Measurements from ENCODE around the gene PEX11B. TPM values are rescaled to one million over a fixed set of nuclear protein-coding genes. Genes with fewer than 3 reads are reported as not detected.

PEX11B gene
- total RNA-seq, 1 experiment from 2014 or later, result 36.2 TPM

DNA sequence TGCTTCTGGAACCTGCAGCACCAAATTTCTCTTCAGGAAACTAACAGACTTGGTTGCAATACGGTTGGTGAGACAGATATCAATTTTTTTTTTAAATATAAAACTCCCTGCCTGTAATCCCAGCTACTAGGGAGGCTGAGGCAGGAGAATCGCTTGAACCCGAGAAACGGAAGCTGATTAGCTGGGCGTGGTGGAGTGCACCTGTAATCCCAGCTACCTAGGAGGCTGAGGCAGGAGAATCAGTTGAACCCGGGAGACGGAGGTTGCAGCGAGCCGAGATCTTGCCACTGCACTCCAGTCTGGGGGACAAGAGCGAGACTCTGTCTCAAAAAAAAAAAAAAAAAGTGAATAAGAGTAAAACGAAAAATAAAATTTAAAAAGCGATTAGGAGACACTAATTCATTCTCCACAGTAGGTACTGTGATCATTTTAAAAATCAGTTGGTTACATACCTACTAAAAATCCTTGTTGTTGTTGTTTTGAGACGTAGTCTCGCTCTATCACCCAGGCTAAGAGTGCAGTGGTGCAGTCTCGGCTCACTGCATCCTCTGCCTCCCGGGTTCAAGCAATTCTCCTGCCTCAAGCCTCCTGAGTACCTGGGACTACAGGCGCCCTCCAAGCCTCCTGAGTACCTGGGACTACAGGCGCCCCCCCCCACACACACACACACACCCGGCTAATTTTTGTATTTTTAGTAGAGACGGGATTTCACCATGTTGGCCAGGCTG, 9.6 kb upstream of the PEX11B start:
- no peaks in the 10 kb centered on the region for H3K27me3 Mint-ChIP-seq (ENCODE audit: insufficient read depth, unreplicated experiment)
- no peaks in the 10 kb centered on the region for H3K9me3 Mint-ChIP-seq (ENCODE audit: unreplicated experiment)
- TF ChIP-seq CTCF (IDR thresholded peaks at IDR 0.05; ENCODE audit: unreplicated experiment), result no peak
- H3K4me1 Mint-ChIP-seq (ENCODE audit: insufficient read depth, unreplicated experiment), result peaks cover 14% of the 10 kb centered on the region
- CTCF ChIA-PET, result interaction anchor here (0.8 to 3.1 kb wide), 15 partner anchors 9 to 79 kb away, joined by 3 to 19 read pairs (median 7); partner anchors contain the start of genes ANKRD34A, LIX1L, PIAS3 and POLR3GL
- DNase-seq (ENCODE audit: unreplicated experiment), result no peak
- no peak overlapping the region for H3K27ac Mint-ChIP-seq (ENCODE audit: low read depth, unreplicated experiment)
- intact Hi-C loops (cut with micrococcal nuclease), result loop anchor here (1.0 to 2.0 kb wide), 3 partner anchors 35 to 51 kb away; no protein-coding TSS in a partner anchor
- peaks cover 28% of the 10 kb centered on the region for H3K36me3 Mint-ChIP-seq (ENCODE audit: insufficient read depth, unreplicated experiment)
- TSS peak; percentile 94 for BruUV-seq (replicated peaks)
- POLR2A ChIA-PET, result interaction anchor here (0.7 to 3.9 kb wide), 41 partner anchors 10 to 125 kb away, joined by 3 to 136 read pairs (median 6); partner anchors contain the start of genes ANKRD34A, ANKRD35, ITGA10 and LIX1L
- H3K4me3 Mint-ChIP-seq (ENCODE audit: unreplicated experiment), result no peak overlapping the region

DNA sequence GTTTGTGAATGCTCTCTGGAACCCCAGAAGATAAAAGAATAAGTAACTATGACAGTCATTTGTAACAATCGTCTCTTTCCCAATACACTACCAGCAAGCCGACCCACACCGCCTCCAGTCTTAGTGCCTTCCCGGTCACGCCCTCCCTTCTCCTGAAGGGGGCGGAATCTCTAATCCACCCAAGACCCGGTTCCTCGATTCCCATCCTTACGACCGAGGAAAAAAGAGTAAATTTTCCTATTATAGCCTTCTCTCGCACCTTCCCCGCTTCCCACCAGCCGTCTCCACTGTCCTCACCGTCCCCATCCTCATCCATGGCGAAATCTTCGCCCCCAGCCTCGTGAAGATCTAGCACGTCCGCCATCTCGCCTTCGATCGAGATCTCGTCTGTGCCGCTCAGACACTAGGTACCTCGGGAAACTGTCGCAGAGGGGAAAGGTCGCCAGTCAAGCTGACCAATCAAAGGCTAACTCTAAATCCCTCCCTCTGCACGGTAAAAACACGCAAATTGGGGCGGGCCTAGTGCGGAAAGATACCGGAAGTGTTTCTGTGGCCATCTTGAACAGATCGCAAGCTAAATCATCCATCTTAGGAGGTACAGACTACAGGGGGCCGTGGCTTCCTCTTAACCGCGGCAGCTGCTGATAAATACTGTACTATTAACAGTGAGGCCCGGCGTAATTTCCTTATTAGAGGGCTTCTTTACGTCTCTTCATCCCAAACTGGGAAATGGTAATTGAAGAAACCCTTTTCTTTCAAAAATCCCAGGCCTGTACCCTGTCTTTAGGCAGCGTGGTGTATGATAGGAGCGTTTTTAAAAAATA, 8.8 kb upstream of the PEX11B start, which contains the start of gene RBM8A:
Gene RBM8A (minus strand): TSS at position 422 of the 824 bp plus-strand sequence. CDS start 58 bp downstream, at position 364.
- peaks cover 14% of the 10 kb centered on the region for H3K4me1 Mint-ChIP-seq (ENCODE audit: insufficient read depth, unreplicated experiment)
- peak; percentile 100 for DNase-seq (ENCODE audit: unreplicated experiment)
- no peaks in the 10 kb centered on the region for H3K9me3 Mint-ChIP-seq (ENCODE audit: unreplicated experiment)
- POLR2A ChIA-PET, result interaction anchor here (0.7 to 3.9 kb wide), 52 partner anchors 10 to 1376 kb away, joined by 3 to 136 read pairs (median 4); partner anchors contain the start of genes ANKRD34A, ANKRD35, ITGA10 and LIX1L
- no peaks in the 10 kb centered on the region for H3K27me3 Mint-ChIP-seq (ENCODE audit: insufficient read depth, unreplicated experiment)
- intact Hi-C loops (cut with micrococcal nuclease), result loop anchor here (1.0 to 2.0 kb wide), 3 partner anchors 35 to 52 kb away; no protein-coding TSS in a partner anchor
- CTCF ChIA-PET, result interaction anchor here (0.5 to 3.1 kb wide), 20 partner anchors 9 to 86 kb away, joined by 3 to 19 read pairs (median 4); partner anchors contain the start of genes ANKRD34A, ITGA10, LIX1L and PIAS3
- no peak within 1 kb of the TSS for H3K27ac Mint-ChIP-seq (ENCODE audit: low read depth, unreplicated experiment)
- peaks cover 25% of the 10 kb centered on the region for H3K36me3 Mint-ChIP-seq (ENCODE audit: insufficient read depth, unreplicated experiment)
- H3K4me3 Mint-ChIP-seq (ENCODE audit: unreplicated experiment), result no peak within 1 kb of the TSS
- no TSS peak for BruUV-seq (replicated peaks)
- peak; percentile 76 for TF ChIP-seq CTCF (IDR thresholded peaks at IDR 0.05; ENCODE audit: unreplicated experiment)

DNA sequence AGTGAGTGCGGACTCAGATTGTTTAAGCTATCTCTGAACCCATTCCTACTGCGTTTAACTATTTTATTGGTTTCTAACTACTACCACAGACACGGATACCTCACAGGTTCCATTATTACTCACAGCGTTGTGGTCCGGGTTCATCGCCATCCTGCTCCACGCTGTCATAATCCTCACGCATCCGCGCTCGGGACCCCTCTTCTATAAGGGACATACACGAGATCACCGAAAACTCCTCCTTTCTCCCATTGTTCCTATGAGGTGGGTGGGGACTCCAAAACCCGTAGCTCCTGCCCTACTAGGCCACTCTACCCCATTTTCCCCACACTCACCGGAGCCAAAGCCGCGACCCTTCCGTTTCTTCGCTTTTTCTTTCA, 8.2 kb upstream of the PEX11B start:
- Mint-ChIP-seq H3K36me3 (ENCODE audit: insufficient read depth, unreplicated experiment) (peaks cover 25% of the 10 kb centered on the region), H3K9me3 (ENCODE audit: unreplicated experiment) (no peaks in the 10 kb centered on the region), H3K4me3 (ENCODE audit: unreplicated experiment) (no peak overlapping the region), H3K27ac (ENCODE audit: low read depth, unreplicated experiment) (no peak overlapping the region), H3K4me1 (ENCODE audit: insufficient read depth, unreplicated experiment) (peaks cover 14% of the 10 kb centered on the region), H3K27me3 (ENCODE audit: insufficient read depth, unreplicated experiment) (no peaks in the 10 kb centered on the region)
- no TSS peak for BruUV-seq (replicated peaks)
- POLR2A ChIA-PET, result interaction anchor here (0.7 to 3.9 kb wide), 34 partner anchors 9 to 1375 kb away, joined by 3 to 136 read pairs (median 6); partner anchors contain the start of genes ANKRD34A, ANKRD35, ITGA10 and LIX1L
- DNase-seq (ENCODE audit: unreplicated experiment), result no peak
- intact Hi-C loops (cut with micrococcal nuclease), result loop anchor here (1.0 to 2.0 kb wide), 3 partner anchors 34 to 52 kb away; no protein-coding TSS in a partner anchor
- no peak for TF ChIP-seq CTCF (IDR thresholded peaks at IDR 0.05; ENCODE audit: unreplicated experiment)
- CTCF ChIA-PET, result interaction anchor here (0.7 to 3.1 kb wide), 17 partner anchors 10 to 82 kb away, joined by 3 to 19 read pairs (median 6); partner anchors contain the start of genes ANKRD34A, ITGA10, LIX1L and PIAS3
